DMS53 (cell line): Measurements from ENCODE around the gene LRBA.

Experiments used
- DNase-seq: peaks from one replicate; lab custom pipeline; 2025; lab: John Stamatoyannopoulos, UW

The LRBA gene

DNA sequence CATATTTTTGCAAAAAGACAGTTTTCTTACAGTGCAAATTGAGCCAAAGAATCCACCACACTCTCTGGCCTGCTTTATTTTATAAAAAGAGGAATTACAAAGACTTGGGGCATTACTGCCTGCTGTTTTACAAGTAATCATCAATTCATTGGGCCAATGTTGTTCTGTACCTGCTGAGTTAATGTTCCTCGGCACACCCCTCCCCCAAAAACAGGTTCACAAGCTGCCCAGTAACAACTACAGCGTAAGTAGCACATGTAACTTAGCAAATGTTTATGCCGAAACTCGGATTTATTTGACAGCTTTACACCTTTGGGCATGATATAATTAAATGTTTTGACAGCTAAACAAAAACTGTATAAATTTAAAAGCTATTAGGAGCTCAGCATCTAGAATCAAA, 647.8 kb downstream of the LRBA start:
- DNase-seq, result no peak

DNA sequence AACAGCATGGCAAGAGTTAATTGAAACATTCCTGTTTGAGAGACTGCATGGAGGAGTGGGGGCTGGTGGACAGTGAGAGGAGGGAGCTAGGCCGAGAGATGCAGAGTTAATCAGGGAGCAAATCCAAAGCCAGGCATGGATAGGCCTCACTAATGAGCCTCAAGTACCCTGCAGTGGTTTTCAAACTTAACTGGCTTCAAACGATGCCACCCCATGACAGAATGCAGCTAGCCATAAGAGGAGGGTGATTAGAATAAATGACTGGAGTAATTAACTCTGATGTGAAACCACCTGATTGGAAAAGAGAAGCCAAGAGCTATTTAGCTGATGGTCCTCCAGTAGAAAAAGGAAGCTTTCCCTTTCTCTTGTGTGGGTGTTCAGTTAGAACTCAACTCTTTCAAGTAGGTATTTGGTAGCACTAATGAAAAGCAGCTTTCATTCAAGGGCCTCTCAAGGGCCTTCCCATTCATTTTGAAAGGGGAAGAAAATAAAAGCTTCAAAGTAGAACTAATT, 648.5 kb downstream of the LRBA start:
- DNase-seq, result peak; percentile 20

DNA sequence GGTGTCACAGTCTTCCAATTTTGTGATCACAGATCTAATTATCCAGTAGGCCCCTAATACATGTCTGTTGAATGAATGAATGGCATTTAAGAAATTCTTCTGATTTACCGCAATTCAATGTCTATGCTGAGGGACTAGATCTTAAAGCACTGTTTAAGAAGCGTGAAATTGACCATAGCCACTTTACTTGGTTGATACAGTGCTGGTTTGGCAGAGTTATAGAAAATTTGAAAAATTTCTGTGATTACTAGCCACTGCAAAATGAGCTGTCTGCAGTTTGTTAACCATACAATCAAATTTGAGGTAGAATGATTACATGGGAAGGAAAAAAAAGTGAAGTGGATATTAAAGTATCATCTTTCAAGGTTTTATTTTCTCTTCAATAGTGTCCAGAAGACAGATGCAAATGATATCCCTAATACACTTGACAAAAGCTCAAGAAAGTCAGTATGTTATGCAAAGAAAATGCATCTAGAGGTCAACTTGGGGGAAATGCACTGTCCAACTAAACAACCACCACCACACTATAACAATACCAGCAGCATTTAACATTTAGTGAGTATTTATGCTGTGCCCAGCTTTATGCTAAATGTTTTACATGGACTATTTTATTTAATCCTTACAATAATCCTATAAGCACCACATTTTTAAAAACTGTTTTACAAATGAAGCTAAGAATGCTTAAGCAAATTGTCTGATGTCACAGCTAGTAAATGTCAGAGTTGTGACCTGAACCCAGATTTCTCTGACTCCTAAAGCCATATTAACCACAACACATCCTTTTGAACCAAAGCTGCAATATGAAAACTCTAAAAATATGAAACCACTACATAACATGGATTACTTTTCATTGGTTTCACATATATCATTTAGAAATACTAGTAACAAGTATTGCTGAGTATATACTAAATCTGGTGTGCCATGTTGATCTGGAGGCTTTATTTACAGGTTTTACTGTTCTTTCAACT, 651.1 kb downstream of the LRBA start:
- no peak for DNase-seq

DNA sequence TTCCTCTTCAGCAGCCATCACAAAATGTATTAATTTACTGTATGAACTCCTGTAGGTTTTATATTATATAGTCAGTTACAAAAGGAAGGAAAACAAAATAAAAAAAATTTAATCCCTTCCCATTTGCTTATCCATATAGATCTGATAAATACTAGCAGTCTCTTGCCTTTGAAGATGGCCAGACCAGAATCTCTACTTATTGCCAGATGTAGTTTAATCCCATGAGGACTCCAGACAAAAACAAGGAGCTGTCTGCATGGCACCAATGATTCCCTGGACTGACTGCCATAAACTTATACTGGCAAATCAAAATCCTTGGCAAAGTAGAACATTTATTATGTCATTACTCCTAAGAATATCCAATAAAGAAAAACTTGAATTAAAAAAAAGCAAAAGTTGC, 656.4 kb downstream of the LRBA start:
- no peak for DNase-seq

DNA sequence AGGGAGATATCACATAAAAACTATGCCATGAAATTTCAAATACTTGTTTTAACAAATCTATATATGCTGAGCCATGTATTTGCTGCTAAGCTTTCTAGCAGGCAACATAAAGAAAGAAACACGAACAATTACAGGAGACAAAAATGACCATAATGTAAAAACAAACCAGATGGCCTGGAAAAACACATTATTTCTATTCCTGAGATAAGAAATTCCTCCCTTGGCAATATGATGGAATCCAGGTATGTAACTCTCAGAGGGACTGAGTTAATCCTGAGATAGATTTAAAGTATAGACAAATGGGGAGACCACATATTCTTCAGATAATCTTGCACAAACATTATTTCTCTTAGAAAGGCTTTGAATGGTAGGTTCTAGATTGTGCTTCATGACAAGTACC, 657.3 kb downstream of the LRBA start:
- no peak for DNase-seq

DNA sequence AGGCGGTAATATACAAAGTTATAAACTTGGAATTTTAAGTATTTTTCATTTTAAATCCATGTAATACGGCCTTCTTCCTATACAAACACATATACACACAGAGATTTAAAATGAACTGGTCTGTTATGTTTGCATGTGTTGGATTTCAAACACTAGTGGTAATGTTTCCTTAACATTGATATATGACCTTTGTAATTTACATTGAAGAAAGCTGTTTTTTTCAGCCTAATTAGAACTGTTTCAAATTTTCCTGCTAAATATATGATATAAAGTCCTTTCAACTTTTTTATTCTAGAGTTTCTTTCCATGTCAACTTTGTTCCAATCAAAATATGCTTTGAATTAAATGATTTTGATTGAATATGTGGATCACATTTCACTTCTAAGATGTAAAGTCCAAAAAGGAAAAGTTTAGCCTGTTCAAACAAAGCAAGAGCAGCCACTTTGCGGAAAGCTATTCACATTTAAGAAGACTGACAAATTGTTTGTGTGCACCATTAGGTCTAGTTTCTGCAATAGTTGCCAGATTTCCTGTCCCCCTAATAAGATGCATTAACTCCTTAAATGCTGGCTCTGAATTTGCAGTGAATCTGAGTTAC, 659.1 kb downstream of the LRBA start:
- DNase-seq, result no peak

DNA sequence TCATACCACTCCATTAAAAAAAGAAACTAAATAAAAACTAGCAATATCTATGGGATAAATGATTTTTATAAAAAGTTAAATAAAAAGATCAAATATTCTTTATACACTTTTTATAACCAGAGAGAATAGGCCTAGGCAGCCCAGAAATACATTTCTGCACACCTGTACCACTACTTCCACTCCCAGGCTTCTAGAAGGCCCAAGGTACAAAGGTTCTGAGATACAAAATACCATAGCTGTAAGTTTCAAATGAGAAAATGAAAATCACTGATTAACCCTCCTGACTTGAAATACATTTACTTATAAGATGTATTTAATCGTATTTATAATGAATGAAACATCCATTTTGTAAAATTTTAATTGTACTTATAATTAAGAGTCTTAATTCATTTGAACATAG, 659.7 kb downstream of the LRBA start:
- no peak for DNase-seq

DNA sequence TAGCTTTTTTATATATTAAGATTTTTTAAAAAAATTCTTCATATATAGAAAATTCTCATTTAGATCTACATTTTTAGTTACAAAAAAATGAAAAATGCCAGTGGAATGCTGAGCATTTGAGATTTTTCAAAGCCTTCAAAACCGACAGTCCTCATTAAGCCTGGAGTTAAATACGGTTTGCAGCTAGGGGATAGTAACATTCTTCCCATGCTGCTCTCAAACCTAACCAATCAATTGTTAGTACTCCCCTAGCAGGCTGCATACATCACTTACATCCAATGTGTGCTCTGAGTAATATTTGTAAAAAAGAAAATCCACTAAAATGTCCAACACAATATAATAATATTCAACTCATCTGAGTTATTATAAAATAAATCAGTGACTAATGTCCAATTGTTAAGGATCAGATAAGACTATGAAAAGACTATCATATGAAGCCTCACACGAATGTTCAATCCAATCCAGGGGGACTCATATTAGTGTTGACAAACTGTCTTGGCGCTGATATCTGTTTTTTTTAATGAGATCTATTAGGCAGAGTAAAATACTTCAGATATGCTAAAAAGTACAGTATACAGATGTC, 660.8 kb downstream of the LRBA start:
- no peak for DNase-seq

DNA sequence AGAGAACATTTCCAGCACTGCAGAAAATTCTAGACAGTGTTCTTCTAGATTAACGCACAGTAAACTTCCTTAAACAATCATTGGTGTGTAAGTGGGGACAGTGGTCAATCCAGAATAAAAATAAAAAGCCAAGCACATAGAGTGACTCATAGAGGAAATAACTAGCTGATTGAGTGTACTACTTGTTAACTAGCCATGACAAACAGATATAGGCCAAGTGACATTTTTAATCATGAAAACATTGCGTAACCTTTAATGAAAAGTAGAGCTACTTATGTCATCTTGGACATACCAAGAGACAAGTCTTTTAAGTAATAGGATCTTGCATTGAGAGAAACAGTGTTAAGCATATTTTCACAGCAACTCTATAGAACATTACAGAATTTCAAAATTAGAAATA, 667.0 kb downstream of the LRBA start:
- DNase-seq, result peak; percentile 73

DNA sequence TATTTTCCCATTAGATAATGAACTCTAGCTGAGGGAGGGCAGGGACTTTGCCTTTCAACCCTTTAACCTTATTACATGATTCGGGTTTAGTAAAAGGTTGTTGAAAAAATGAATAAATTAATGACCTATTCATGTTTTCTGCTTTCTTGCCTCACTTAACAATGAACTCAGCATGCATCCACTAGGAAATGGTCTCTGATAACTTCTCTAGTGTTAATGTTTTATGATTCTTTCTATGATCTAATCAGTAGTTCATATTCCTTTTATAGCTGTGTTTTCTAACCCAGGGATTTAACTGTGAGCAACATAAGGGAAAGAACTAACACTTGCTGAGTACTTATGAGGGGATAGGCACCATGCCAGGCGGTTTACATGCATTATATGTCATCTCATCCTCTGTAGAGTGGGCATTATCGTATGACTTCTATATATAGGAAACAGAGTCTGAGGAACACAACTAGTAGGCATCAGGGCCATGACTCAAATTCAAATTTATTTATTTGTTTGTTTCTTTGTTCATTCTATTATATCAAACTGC, 669.8 kb downstream of the LRBA start:
- DNase-seq, result no peak

DNA sequence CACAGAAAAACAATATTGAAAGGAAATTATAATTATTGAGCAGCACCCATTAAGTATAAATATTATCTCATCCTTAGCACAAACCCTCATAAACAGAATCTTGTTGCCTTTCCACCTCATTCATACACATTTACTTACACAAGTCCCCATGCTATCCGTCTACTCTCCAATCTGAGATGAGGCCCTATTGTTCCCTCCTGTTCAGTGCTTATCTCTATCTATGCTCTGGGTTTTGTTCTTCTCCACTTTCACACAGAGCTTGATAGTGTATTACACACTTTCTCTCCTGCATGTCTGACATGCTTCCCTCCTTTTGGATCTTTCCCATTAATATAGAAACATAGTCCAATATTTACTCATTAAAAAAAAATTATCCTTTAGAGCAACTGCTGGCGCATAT, 671.3 kb downstream of the LRBA start:
- DNase-seq, result no peak

DNA sequence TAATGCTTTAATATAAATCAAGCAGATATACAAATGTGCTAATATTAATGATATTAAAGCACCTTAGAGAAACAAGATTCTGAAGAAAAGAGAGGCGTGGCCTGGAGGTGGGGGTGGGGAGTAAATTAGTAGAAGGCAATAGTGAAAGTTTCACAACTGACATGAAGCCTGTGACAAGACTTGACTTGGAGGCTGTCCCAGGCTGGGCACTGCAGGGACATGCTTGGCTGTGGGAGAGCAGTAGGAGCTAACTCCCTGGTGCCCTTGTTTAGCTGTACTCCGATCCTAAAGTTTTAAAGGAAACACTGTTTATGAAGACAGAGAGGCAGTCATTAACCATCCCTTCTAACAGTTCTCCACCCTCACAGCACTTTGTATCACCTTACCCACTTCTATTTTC, 672.1 kb downstream of the LRBA start:
- no peak for DNase-seq

DNA sequence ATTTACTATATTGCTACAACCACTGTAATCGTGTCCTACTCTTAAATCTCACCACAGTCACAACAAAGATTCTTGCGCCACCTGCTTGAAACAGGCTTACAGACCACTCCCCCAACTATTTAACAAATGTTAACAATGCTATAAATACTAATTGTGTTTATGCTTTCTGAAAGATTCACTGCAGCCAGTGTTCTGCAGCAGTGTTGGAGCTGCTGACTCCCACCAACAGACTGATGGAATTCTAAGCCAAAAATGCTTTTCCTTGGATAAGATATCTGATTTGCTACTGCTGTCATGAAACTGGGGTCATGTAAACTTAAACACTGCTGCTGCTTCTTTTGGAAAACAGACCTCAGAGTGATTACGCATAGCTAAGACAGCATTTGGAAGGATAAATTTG, 677.4 kb downstream of the LRBA start:
- no peak for DNase-seq

DNA sequence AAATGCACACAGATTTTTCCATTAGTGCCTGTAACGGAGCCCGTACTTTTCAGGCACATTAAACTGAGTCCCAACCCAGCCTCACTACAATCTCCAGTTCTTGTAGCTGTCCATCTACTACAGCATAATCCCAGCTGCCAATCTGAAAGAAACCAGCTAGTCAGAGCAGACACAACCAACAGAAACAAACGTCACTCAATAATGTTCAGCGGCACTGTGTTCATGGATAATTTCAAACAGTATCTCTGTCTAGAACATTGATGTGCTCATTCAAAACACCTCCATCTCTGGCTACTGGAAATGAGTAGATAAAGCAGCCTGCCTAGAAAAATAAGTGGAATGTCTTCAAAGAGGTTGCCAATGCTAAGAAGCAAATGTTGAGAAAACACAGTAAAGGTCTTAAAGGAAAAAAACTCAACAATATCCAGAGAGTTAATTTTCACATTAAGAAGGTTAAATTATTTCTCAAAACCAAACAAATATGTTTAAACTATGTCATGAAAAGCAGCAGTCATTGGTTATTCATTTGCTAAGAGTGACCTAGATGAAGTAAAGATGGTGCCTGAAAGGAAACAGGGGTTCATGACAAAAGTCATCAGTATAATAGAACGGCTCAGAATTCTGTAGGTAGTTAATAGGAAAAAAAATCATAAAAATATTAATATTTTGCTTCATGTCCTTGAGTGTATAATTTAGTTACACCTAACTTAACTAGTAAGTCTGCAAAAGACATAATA, 678.2 kb downstream of the LRBA start:
- no peak for DNase-seq

DNA sequence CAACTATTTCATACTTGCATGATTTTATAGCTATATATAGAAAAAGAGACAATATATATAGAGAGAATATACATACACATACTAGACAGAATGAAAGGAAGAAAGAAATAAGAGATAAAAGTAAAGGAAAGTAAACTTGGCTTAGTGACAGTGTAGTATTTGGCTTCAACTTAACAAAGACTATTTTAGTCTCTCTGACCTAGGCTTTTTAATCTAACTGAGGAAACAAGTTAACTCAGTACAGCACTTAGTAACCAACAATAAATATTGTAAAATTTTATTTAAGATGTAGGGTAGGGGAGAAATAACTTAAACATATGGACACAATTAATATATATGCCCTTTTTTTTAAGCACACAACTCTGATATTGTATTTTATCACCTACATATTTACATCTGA, 682.1 kb downstream of the LRBA start:
- DNase-seq, result no peak

DNA sequence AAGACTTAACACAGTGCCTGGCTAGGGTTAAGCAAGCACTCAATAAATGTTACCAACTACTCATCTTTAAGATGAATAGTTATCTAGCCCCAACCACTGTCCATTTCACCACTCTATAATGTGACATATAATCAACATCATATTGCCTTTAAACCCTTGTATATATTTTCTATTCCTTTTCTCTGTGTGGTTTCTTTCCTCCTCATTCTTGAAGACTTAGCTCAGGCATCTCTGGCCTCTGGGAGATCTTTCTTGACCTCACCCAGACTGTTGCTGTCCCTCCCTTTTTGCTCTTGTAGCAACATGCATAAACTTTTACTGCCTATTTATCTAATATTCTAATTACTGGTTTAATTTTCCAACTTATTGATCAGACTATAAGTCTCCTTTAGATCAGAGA, 683.0 kb downstream of the LRBA start:
- no peak for DNase-seq

DNA sequence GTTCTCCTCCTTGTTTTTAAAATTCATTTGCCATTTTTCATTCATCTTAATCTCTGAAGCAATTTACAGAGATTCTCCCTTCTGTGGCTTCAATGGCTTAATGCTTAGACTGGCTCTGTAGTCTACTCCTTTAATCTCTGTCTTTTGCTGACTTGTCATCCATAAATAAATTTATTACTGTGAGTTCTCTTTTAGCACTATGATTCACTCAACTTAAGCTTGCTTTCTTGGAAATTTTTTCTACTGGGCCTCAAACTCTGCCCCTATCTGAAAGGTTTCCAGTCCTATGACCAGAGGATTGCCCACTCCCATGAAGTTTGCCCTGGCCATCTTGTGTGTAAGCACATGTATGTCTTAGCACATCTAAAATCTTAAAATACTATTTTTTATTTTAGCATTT, 685.7 kb downstream of the LRBA start:
- no peak for DNase-seq

DNA sequence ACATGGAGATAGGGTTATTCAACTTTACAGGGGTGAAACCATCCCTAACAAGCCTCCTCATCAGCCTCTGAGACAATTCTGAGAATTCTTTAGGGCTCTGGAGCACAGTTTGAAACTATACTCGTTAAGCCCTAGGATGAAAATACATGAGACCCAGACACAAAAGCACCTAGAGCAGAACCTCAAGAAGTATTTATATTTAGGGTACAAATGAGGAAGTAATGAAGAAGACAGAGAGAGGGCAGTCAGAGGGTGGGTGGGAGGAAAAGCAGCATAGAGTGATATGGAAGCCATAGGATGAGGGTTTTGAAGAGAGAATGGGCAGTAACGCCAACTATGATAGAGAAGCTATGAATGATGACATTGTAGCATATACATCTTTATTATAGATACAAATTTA, 686.6 kb downstream of the LRBA start:
- DNase-seq, result no peak

DNA sequence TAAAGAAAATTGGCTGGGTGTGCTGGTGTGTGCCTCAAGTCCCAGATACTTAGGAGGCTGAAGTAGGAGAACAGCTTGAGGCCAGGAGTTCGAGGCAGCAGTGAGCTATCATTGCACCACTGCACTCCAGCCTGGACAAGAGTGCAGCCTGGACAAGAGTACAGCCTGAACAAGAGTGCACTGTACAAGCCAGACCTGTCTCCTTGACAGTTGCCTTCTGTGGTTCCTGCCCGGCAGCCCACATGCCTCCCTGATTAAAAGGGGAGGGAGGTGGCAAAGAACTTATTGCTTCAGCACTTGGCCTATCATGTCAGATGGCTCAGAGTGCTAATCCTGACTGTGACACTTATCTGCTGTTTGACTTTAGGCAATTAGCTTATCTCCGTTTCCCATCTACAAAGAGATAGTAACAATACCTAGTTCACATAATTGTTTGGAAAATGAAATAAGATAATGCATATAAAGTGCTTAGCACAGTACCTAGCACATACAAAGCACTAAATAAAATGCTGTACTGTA, 687.8 kb downstream of the LRBA start:
- DNase-seq, result no peak

DNA sequence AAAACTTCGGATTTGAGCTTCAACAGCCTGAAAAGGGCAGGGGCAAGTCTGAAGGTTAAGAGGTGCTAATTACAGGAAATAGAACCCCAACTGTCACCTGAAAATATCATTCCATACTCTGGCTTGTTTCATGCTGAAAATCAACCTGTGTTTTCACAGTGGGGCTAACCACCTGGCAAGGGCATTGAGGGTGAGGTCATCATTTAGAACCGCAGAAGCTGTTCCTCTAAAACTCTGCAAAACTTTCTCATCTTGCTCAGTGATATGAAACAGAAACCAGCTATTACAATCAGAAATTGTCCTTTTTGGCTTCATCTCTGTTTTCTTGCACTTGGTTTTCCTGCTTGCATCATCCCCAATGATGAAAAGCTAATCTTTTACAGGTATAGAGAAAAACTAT, 689.2 kb downstream of the LRBA start:
- DNase-seq, result no peak

DNA sequence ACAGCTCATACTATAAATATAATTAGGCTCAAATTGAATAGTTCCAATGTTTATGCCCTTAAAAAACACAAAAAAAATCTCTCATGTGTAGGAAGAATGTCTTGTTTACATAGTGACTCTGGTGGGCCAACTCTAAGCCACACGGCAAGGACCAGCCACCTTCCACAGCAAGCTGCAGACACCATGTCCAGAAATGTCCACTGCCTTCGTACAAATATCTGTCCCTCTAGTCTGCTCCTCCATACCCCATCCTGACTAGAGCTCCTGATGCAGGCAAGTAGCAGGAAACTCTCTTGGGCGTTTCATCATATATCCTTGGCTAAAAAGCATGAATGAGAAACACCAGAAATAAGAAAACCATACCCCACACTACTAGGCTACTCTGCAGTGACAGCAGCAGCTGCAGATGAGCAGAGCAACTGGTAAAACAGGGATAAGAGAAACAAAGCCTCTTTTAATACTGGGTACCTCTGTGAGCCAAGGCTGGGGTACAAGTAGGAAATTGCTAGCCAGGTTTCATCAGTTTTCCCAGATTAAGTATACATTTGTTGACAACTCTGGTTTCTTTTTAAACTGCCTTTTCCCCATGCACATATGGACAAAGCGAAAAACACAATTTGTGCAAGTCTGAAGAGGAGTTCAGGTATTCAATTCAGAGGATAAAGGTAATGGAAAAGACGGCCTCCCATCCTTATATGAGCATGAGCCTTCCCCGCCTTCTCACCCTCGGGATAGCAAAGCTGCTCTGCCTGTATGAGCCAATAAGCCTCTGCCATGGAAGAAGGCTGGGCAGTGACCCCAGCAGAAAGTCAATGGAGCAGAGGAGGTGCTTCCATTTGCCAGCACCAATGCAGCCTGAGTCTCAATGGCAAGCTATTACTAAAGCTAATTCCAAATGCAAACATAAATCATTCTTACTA, 691.4 kb downstream of the LRBA start:
- DNase-seq, result no peak
